Trophoblast cell (in vitro differentiated cells and primary cell): ENCODE data around the gene HOXB9.

Source experiments
- DNase-seq, 2 donors: peaks; one replicate each; pipeline ENCODE4 v3.0.0-alpha.2; 2016
- H2AFZ ChIP-seq: 2 replicates; pipeline ENCODE4 v1.6.1; 2013; ENCODE audit warnings: low read length, moderate library complexity, mild to moderate bottlenecking; ENCODE audit not compliant: insufficient read depth, poor library complexity
- H2AK5ac ChIP-seq: 2 replicates; pipeline ENCODE4 v1.6.1; 2013; ENCODE audit warnings: mild to moderate bottlenecking, low read length
- H2BK120ac ChIP-seq: 2 replicates; pipeline ENCODE4 v1.6.1; 2013; ENCODE audit warnings: low read length, mild to moderate bottlenecking, moderate library complexity; ENCODE audit not compliant: insufficient read depth, poor library complexity
- H2BK12ac ChIP-seq: 2 replicates; pipeline ENCODE4 v1.6.1; 2013; ENCODE audit warnings: mild to moderate bottlenecking, low read length, moderate library complexity
- H2BK5ac ChIP-seq: 2 replicates; pipeline ENCODE4 v1.6.1; 2013; ENCODE audit warnings: low read length, low read depth, moderate library complexity, mild to moderate bottlenecking; ENCODE audit not compliant: poor library complexity
- H3K14ac ChIP-seq: 2 replicates; pipeline ENCODE4 v1.6.1; 2013; ENCODE audit warnings: mild to moderate bottlenecking, low read length
- H3K18ac ChIP-seq: 2 replicates; pipeline ENCODE4 v1.6.1; 2013; ENCODE audit warnings: mild to moderate bottlenecking, low read length
- H3K23ac ChIP-seq: 2 replicates; pipeline ENCODE4 v1.6.1; 2013; ENCODE audit warnings: low read length
- H3K27ac ChIP-seq: 2 replicates; pipeline ENCODE4 v1.5.1; 2013; ENCODE audit warnings: low read depth, mild to moderate bottlenecking, inconsistent platforms, low read length, moderate library complexity
- H3K27me3 ChIP-seq: 2 replicates; pipeline ENCODE4 v1.6.1; 2013; ENCODE audit warnings: inconsistent platforms, mild to moderate bottlenecking, low read length, moderate library complexity; ENCODE audit not compliant: insufficient read depth
- H3K36me3 ChIP-seq, 2 experiments: 1 replicate in 1 of 2; 2 replicates in 1 of 2; pipeline ENCODE4 v1.6.1; 2013; ENCODE audit warnings: low read length in 2 of 2, mild to moderate bottlenecking in 2 of 2, moderate library complexity in 1 of 2; ENCODE audit not compliant: insufficient read depth in 2 of 2, control insufficient read depth in 1 of 2
- H3K4ac ChIP-seq: 2 replicates; pipeline ENCODE4 v1.6.1; 2013; ENCODE audit warnings: low read depth, mild to moderate bottlenecking, low read length, moderate library complexity
- H3K4me1 ChIP-seq, 2 experiments: 1 replicate in 1 of 2; 2 replicates in 1 of 2; pipeline ENCODE4 v1.6.1; 2013; ENCODE audit warnings: low read length in 2 of 2, mild to moderate bottlenecking in 2 of 2, moderate library complexity in 1 of 2; ENCODE audit not compliant: insufficient read depth in 2 of 2, control insufficient read depth in 1 of 2
- H3K4me2 ChIP-seq: 2 replicates; pipeline ENCODE4 v1.6.1; 2013; ENCODE audit warnings: inconsistent platforms, mild to moderate bottlenecking, low read length, moderate library complexity
- H3K4me3 ChIP-seq: 2 replicates; pipeline ENCODE4 v1.5.1; 2013; ENCODE audit warnings: mild to moderate bottlenecking, low read depth, low read length, inconsistent platforms
- H3K79me1 ChIP-seq: one replicate; pipeline ENCODE4 v1.6.1; 2013; ENCODE audit warnings: low read length
- H3K79me2 ChIP-seq: 2 replicates; pipeline ENCODE4 v1.6.1; 2013; ENCODE audit warnings: low read length, mild to moderate bottlenecking; ENCODE audit not compliant: control insufficient read depth, insufficient read depth, poor library complexity
- H3K9ac ChIP-seq: 2 replicates; pipeline ENCODE4 v1.6.1; 2013; ENCODE audit warnings: mild to moderate bottlenecking, low read length
- H3K9me3 ChIP-seq: 2 replicates; pipeline ENCODE4 v1.6.1; 2013; ENCODE audit warnings: low read depth, mild to moderate bottlenecking, control low read depth, inconsistent platforms, low read length; ENCODE audit not compliant: insufficient read depth
- H4K12ac ChIP-seq: 2 replicates; pipeline ENCODE4 v1.6.1; 2013; ENCODE audit warnings: low read depth, mild to moderate bottlenecking, low read length, moderate library complexity
- H4K8ac ChIP-seq: 2 replicates; pipeline ENCODE4 v1.6.1; 2013; ENCODE audit warnings: low read depth, mild to moderate bottlenecking, low read length, moderate library complexity
- H4K91ac ChIP-seq: one replicate; pipeline ENCODE4 v1.6.1; 2013; ENCODE audit warnings: low read depth, mild to moderate bottlenecking, low read length, moderate library complexity
- WGBS: extraction: QIAGEN DNeasy Blood & Tissue Kit; methylation state at CpG from one replicate; pipeline ENCODE4 v1.1.7; 2013; ENCODE audit warnings: missing lambda C conversion rate; ENCODE audit not compliant: insufficient read length, insufficient coverage; ENCODE audit errors: extremely low coverage; 5-methylcytosine and 5-hydroxymethylcytosine counted together

HOXB9 gene

GRCh38 chr17:48617471-48618255 is 8.5 kb downstream of the HOXB9 start:
- Histone ChIP-seq H3K27me3 (peaks cover 83% of the 10 kb centered on the region), H3K14ac (no peak overlapping the region), H3K4me3 (no peak overlapping the region), H3K4ac (no peak overlapping the region), H3K9me3 (peaks cover 11% of the 10 kb centered on the region), H3K36me3 (no peaks in the 10 kb centered on the region), H3K79me1 (peaks cover 2% of the 10 kb centered on the region), H4K91ac (no peak overlapping the region), H4K8ac (no peak overlapping the region), H2AK5ac (no peak overlapping the region), H2BK12ac (no peak overlapping the region), H3K9ac (no peak overlapping the region), H2BK120ac (no peak overlapping the region), H3K4me1 (peaks cover 6 to 7% of the 10 kb centered on the region in 2 experiments), H3K18ac (no peak overlapping the region), H4K12ac (no peak overlapping the region), H3K27ac (no peak overlapping the region), H3K79me2 (no peaks in the 10 kb centered on the region), H2BK5ac (no peak overlapping the region), H3K23ac (no peak overlapping the region), H2AFZ (no peak overlapping the region), H3K4me2 (no peak overlapping the region)
- no CpG with 5 or more reads among the region's 43 CpGs for WGBS
- no peak for DNase-seq

GRCh38 chr17:48616717-48617470 is 9.3 kb downstream of the HOXB9 start:
- Histone ChIP-seq H3K4me3 (no peak overlapping the region), H3K27ac (no peak overlapping the region)
- no CpG with 5 or more reads among the region's 15 CpGs for WGBS

DNA sequence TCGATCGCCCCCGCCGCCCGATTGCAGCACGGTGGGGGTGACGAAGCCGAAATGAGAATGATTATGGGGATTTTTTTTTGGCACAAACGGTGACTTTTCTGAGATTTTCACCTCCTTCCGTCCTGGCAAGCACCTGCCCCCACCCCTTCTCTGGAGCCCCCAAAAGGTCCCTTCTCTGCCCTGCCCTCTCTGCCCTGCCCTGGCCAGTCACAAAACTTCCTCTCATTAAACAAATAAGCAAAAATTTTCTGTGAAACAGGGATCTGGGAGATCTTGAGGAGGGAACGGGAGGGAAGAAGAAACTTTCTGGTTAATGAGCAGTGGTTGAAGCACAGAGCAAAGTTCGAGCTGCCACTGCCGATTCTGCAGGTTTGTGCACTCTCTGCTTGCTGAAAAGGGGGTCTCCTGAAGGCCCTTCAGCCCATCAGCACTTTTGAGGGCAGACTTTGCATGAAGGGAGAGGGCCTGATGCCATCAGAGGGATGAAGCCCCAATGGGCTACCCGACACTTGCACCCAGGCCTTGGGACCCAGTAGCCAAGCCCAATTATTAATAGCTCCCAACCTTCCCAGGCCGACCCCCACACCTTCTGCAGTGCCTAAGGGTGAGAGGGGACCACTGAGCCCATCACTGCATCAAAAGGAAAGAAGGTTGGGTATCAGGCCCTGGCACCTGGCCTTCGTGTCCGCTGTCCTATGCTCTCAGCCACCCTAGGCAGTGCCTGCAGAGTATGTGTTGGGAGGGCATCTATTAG is 10.0 kb downstream of the HOXB9 start:
- Histone ChIP-seq H2BK5ac (no peak overlapping the region), H4K12ac (no peak overlapping the region), H3K27ac (no peak overlapping the region), H2BK12ac (no peak overlapping the region), H3K23ac (no peak overlapping the region), H3K4me2 (no peak overlapping the region), H3K4me1 (peaks cover 9 to 13% of the 10 kb centered on the region in 2 experiments), H3K79me2 (no peaks in the 10 kb centered on the region), H3K9ac (no peak overlapping the region), H3K9me3 (peaks cover 8% of the 10 kb centered on the region), H3K18ac (no peak overlapping the region), H3K36me3 (no peaks in the 10 kb centered on the region), H4K91ac (no peak overlapping the region), H2BK120ac (no peak overlapping the region), H3K4me3 (no peak overlapping the region), H4K8ac (no peak overlapping the region), H3K27me3 (peaks cover 70% of the 10 kb centered on the region), H3K4ac (no peak overlapping the region), H3K79me1 (peaks cover 7% of the 10 kb centered on the region), H2AFZ (no peak overlapping the region), H3K14ac (no peak overlapping the region), H2AK5ac (no peak overlapping the region)
- DNase-seq: no peak
- no CpG with 5 or more reads among the region's 17 CpGs for WGBS

More at GRCh38 chr17:48616717-48617470, 9.3 kb downstream of the HOXB9 start:
- H2AFZ ChIP-seq: no peak overlapping the region
- H3K27me3 ChIP-seq: peaks cover 75% of the 10 kb centered on the region
- no peak overlapping the region for H2BK5ac ChIP-seq
- peaks cover 8 to 9% of the 10 kb centered on the region in 2 experiments for H3K4me1 ChIP-seq
- H3K9me3 ChIP-seq: peaks cover 8% of the 10 kb centered on the region
- no peaks in the 10 kb centered on the region for H3K36me3 ChIP-seq
- H2BK12ac ChIP-seq: no peak overlapping the region
- peaks cover 2% of the 10 kb centered on the region for H3K79me1 ChIP-seq
- no peak overlapping the region for H4K12ac ChIP-seq
- H4K8ac ChIP-seq: no peak overlapping the region
- no peak overlapping the region for H3K18ac ChIP-seq
- no peak overlapping the region for H3K9ac ChIP-seq
- no peaks in the 10 kb centered on the region for H3K79me2 ChIP-seq
- no peak for DNase-seq
- no peak overlapping the region for H3K4me2 ChIP-seq
- H2AK5ac ChIP-seq: no peak overlapping the region
- H4K91ac ChIP-seq: no peak overlapping the region
- H3K4ac ChIP-seq: no peak overlapping the region
- H2BK120ac ChIP-seq: no peak overlapping the region
- no peak overlapping the region for H3K14ac ChIP-seq
- H3K23ac ChIP-seq: no peak overlapping the region
